Endothelial cell of umbilical vein (primary cell): ENCODE data around the gene CFD.

Experiments used
- EZH2 ChIP-seq: IDR thresholded peaks from 2 replicates; pipeline ENCODE4 v1.6.1; 2012; ENCODE audit warnings: borderline replicate concordance, low read depth, mild to moderate bottlenecking, moderate library complexity, low read length, inconsistent platforms; ENCODE audit not compliant: severe bottlenecking
- MAX ChIP-seq: IDR thresholded peaks from 2 replicates; pipeline ENCODE4 v1.6.1; 2011; ENCODE audit not compliant: insufficient read depth, insufficient read length
- TF ChIP-seq, protein P1 (sequence below), 2 donors: IDR thresholded peaks; 1 replicate in 1 of 2; 2 replicates in 1 of 2; pipeline ENCODE4 v1.5.1; 2011; ENCODE audit warnings: low read length in 2 of 2, mild to moderate bottlenecking in 2 of 2, moderate library complexity in 2 of 2, control low read depth in 1 of 2, inconsistent platforms in 1 of 2, low read depth in 1 of 2; ENCODE audit not compliant: insufficient read depth in 1 of 2; ENCODE audit errors: extremely low read depth in 1 of 2

- TF ChIP-seq, protein P1, sequence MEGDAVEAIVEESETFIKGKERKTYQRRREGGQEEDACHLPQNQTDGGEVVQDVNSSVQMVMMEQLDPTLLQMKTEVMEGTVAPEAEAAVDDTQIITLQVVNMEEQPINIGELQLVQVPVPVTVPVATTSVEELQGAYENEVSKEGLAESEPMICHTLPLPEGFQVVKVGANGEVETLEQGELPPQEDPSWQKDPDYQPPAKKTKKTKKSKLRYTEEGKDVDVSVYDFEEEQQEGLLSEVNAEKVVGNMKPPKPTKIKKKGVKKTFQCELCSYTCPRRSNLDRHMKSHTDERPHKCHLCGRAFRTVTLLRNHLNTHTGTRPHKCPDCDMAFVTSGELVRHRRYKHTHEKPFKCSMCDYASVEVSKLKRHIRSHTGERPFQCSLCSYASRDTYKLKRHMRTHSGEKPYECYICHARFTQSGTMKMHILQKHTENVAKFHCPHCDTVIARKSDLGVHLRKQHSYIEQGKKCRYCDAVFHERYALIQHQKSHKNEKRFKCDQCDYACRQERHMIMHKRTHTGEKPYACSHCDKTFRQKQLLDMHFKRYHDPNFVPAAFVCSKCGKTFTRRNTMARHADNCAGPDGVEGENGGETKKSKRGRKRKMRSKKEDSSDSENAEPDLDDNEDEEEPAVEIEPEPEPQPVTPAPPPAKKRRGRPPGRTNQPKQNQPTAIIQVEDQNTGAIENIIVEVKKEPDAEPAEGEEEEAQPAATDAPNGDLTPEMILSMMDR (IDR thresholded peaks at IDR 0.05; ENCODE audit: extremely low read depth in 1 of 2, insufficient read depth in 1 of 2, low read depth in 1 of 2, low read length in 2 of 2) = no peak
- no peak for TF ChIP-seq EZH2
- no peak for TF ChIP-seq MAX
Observed at GRCh38 chr19:850221-850978, 9.1 kb upstream of the CFD start.
